ENCODE measurements around the gene LAMA4. TPM values are rescaled to one million over a fixed set of nuclear protein-coding genes. Genes with fewer than 3 reads are reported as not detected.

Gene LAMA4
- total RNA-seq, 1 experiment from 2014 or later: 1.1 TPM

DNA sequence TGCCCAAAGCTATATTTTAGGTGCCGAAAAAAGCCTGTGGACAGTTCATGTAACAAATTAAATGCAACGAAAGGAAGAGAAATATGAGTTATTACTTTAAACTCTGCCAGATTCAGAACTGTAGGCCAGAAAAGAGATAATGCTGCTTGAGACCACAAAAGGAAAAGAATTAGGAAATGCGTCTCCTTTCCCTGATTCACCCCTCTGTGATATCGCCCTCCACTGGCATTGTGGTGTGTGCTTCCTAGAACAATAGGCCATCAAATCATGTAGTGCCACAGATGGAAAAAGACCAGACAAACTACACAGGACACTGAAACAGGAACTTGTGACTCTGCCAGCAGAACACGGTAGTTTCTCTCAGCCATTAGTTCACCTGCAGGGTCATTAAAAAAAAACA lies 14.7 kb upstream of the LAMA4 start:
- H3K4ac ChIP-seq (ENCODE audit: low read depth, low read length): no peak overlapping the region
- no peak overlapping the region for H3K23ac ChIP-seq (ENCODE audit: insufficient read length, low read depth, low read length)
- Mint-ChIP-seq H3K9me3 (no peaks in the 10 kb centered on the region), H3K27ac (0 out of 7 replicates have a peak overlapping the region, but pooled peaks of 1 of the 3 experiments have one; percentile 12), H3K36me3 (ENCODE audit: insufficient read depth in 1 of 3, low read depth in 3 of 3) (no peaks in the 10 kb centered on the region), H3K27me3 (ENCODE audit: low read depth) (no peaks in the 10 kb centered on the region), H3K4me1 (no peaks in the 10 kb centered on the region), H3K4me3 (no peak overlapping the region)
- no peak overlapping the region for H4K5ac ChIP-seq (ENCODE audit: insufficient read length, low read depth, low read length)
- H2BK120ac ChIP-seq (ENCODE audit: low read depth, low read length, poor library complexity, severe bottlenecking): no peak overlapping the region
- H2AFZ ChIP-seq (ENCODE audit: low read length): no peak overlapping the region
- no peaks in the 10 kb centered on the region for H3K4me1 ChIP-seq (ENCODE audit: insufficient read depth, low read length)
- no peaks in the 10 kb centered on the region for H3K79me2 ChIP-seq (ENCODE audit: insufficient read depth, low read length)
- no peak overlapping the region for H3K27ac ChIP-seq (ENCODE audit: insufficient read length, low read depth, low read length)
- H3K9me3 ChIP-seq (ENCODE audit: control insufficient read depth, low read depth, low read length): no peaks in the 10 kb centered on the region
- no peak overlapping the region for H2AK5ac ChIP-seq (ENCODE audit: insufficient read length, low read length)
- DNase-seq: no peak
- H3K4me2 ChIP-seq (ENCODE audit: insufficient read depth, insufficient read length, low read length): no peak overlapping the region
- no peaks in the 10 kb centered on the region for H3K23me2 ChIP-seq (ENCODE audit: insufficient read length, low read depth, low read length, poor library complexity, severe bottlenecking)
- H2BK20ac ChIP-seq (ENCODE audit: low read depth, low read length, poor library complexity, severe bottlenecking): no peak overlapping the region
- no peak overlapping the region for H2BK15ac ChIP-seq (ENCODE audit: low read depth, low read length)
- H3K18ac ChIP-seq (ENCODE audit: insufficient read length, low read depth, low read length): no peak overlapping the region
- H4K8ac ChIP-seq (replicated peaks; ENCODE audit: insufficient read length, low read depth, low read length): no peak overlapping the region
- H3K27me3 ChIP-seq (ENCODE audit: insufficient read depth, low read length): no peaks in the 10 kb centered on the region
- TF ChIP-seq, protein P1, sequence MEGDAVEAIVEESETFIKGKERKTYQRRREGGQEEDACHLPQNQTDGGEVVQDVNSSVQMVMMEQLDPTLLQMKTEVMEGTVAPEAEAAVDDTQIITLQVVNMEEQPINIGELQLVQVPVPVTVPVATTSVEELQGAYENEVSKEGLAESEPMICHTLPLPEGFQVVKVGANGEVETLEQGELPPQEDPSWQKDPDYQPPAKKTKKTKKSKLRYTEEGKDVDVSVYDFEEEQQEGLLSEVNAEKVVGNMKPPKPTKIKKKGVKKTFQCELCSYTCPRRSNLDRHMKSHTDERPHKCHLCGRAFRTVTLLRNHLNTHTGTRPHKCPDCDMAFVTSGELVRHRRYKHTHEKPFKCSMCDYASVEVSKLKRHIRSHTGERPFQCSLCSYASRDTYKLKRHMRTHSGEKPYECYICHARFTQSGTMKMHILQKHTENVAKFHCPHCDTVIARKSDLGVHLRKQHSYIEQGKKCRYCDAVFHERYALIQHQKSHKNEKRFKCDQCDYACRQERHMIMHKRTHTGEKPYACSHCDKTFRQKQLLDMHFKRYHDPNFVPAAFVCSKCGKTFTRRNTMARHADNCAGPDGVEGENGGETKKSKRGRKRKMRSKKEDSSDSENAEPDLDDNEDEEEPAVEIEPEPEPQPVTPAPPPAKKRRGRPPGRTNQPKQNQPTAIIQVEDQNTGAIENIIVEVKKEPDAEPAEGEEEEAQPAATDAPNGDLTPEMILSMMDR (conservative IDR thresholded peaks at IDR 0.05): peak; percentile 52
- H3K79me1 ChIP-seq (ENCODE audit: insufficient read depth, low read depth, low read length, poor library complexity, severe bottlenecking): no peaks in the 10 kb centered on the region
- no CpG with 5 or more reads among the region's 5 CpGs for WGBS (ENCODE audit: extremely low coverage, insufficient read length, low lambda C conversion rate)
- no peak overlapping the region for H4K91ac ChIP-seq (ENCODE audit: insufficient read length, low read depth, low read length)
- H3K9ac ChIP-seq (ENCODE audit: extremely low read depth, insufficient read length, low read length): no peak overlapping the region
- no peak overlapping the region for H2BK12ac ChIP-seq (ENCODE audit: insufficient read length, low read depth, low read length)
- no peaks in the 10 kb centered on the region for H4K20me1 ChIP-seq (ENCODE audit: control insufficient read depth, insufficient read depth, insufficient read length)
- H3K14ac ChIP-seq (ENCODE audit: insufficient read depth, low read length): no peak overlapping the region
- no peak overlapping the region for H2BK5ac ChIP-seq (ENCODE audit: insufficient read length, low read length)
- no peak overlapping the region for H3T11ph ChIP-seq (ENCODE audit: low read length)
- H3K56ac ChIP-seq (ENCODE audit: insufficient read length, low read depth, low read length): no peak overlapping the region
